ENCODE measurements around the gene UBB.

The UBB gene

GRCh38 chr17:16427020-16427419 lies 46.1 kb downstream of the UBB start:
- TF ChIP-seq CTCF (conservative IDR thresholded peaks at IDR 0.05; ENCODE audit: low read depth, low read length) = no peak
- no peak for DNase-seq (ENCODE audit: low read depth)
- no peak overlapping the region for H3K4me3 ChIP-seq (ENCODE audit: low read length)

DNA sequence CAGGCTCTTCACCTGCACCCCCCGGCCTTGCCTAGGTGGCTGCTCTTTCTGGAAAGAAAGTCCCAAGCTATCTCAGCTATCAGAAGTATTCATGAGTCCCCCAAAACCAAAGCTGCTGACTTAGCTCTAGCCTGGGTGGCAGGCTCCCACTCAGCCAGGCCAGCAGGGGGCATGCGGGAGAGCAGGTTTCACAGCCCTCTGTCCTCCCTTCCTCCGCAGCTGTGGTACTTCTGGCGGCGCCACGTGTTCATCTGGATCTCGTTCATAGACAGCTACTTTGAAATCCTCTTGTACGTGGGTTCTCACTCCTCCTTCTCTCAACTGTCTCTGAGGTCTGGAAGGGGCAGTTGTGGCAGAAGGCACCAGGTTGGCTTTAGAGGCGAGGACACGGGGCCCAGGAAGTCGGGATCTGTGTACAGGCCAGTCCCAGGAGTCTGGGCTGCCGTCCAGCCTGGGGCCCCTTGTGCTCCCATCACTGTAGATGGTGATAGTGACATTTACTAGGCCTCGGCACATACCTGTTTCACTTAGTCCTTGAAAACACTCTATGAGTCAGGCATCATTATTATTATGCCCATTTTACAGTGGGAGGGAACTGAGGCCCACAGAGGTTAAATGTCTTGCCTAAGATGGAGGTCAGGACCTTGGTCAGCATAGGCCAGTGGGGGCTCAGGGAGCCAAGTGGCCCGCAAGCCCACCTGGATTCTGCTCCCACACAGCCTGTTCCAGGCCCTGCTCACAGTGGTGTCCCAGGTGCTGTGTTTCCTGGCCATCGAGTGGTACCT lies 47.4 kb downstream of the UBB start:
- no peak overlapping the region for H3K4me3 ChIP-seq (ENCODE audit: low read length)
- no peak for DNase-seq (ENCODE audit: low read depth)
- TF ChIP-seq CTCF (conservative IDR thresholded peaks at IDR 0.05; ENCODE audit: low read depth, low read length) = peak; percentile 89

- no peak overlapping the region for H3K4me3 ChIP-seq (ENCODE audit: low read length)
- DNase-seq (ENCODE audit: low read depth) = no peak
- no peak for TF ChIP-seq CTCF (conservative IDR thresholded peaks at IDR 0.05; ENCODE audit: low read depth, low read length)
These were observed 48.2 kb downstream of the UBB start for GRCh38 chr17:16429083-16429482.

DNA sequence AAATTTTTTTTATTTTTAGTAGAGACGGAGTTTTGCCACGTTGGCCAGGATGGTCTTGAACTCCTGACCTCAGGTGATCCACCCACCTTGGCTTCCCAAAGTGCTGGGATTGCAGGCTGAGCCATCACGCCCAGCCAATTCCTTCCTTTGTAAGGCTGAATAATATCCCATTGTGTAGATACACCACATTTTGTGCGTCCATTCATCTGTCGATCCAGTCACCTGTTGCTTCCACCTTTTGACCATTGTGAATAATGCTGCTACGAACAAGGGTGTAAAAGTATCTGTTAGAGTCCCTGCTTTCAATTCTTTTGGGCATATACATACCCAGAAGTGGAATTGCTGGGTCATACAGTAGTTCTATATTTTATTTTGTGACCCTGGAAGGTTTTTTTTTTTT lies 49.8 kb downstream of the UBB start:
- no peak for DNase-seq (ENCODE audit: low read depth)
- H3K4me3 ChIP-seq (ENCODE audit: low read length) = no peak overlapping the region
- TF ChIP-seq CTCF (conservative IDR thresholded peaks at IDR 0.05; ENCODE audit: low read depth, low read length) = no peak

- no peak overlapping the region for H3K4me3 ChIP-seq (ENCODE audit: low read length)
- TF ChIP-seq CTCF (conservative IDR thresholded peaks at IDR 0.05; ENCODE audit: low read depth, low read length) = no peak
- no peak for DNase-seq (ENCODE audit: low read depth)
These were observed 51.1 kb downstream of the UBB start for GRCh38 chr17:16432017-16432416.
